ENCODE measurements around the gene SERPINA6.
"Not testable (repeated sequence)": the region's sequence is repeated elsewhere in the genome, so short reads cannot be mapped to it uniquely, and the experiment has no call there.

The SERPINA6 gene

DNA sequence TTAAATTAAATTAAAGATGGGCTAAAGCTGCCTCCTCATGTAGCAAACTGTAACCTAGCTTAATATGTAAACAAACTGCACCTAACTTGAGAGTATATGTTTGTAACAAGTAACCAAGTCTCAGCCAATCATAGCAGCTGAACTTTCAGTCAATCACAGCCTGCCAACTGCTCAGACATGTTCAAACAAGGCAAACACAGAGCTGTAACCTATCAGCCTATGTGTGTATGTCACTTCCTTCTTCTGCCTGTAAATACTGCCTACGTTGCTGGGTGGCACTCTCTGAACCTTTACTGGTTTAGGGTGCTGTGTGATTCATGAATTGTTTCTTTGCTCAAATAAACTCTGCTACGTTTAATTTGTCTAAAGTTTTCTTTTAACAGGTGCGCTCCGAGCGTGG, 2.9 kb downstream of the SERPINA6 start:
- DNase-seq, result no peak

DNA sequence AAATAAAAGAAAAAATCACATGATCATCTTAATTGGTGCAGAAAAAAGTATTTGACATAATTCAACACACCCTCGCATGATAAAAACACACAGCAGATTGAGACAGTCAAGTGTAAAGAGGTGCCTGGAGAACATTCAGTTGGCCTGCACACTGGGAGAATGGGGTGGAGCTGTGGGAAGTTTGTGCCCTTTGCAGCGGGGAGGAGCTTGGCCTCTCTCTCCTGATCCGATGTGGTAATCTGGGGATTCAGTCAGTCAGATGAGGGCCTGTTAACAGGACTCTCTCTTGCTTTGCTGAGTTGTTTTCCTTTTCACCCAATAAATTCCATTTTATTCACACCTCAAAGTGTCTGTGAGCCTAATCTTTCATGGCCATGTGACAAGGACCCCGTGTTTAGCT, 5.9 kb downstream of the SERPINA6 start:
- no peak for DNase-seq

GRCh38 chr14:94316692-94317091, 6.4 kb downstream of the SERPINA6 start:
- DNase-seq, result no peak

GRCh38 chr14:94314890-94315289, 8.2 kb downstream of the SERPINA6 start:
- no peak for DNase-seq

- DNase-seq, result no peak
Observed at GRCh38 chr14:94313991-94314655, 9.0 kb downstream of the SERPINA6 start.

DNA sequence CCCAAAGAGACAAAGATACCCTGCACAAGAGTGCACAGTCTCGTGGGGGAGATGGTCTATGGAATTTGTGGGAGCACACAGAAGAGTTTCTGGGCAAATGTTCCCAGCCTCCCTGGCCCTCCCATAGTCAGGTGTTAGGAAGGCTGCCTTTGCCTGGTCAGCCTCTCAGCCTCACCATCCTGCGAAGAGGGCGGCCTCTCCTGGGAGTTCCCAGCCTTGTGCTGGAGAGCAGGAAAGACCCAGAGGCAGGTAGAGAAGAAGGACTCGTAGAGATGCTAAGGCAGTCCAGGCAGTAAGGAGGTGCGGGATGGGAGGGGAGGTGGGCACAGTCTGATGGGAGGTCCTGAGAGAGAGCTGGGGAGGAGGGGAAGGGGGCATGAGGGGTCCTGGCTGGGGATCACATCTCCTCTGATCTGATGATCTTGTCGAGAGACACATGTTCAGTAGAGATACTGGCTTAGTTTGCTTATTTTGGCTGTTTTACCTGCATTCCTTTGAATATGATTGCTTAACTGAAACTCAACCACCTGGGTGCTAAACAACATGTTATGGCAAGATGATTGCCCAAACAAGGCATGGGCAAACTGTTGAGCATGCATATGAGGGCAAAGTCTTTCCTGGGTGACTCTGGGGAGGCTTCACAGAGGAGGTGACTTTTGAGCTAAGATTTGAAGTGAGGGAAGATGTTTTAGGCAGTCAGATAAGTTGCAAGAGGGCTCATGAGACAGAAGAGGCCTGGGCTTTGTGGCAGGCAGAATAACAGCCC, 10.5 kb downstream of the SERPINA6 start:
- no peak for DNase-seq

DNA sequence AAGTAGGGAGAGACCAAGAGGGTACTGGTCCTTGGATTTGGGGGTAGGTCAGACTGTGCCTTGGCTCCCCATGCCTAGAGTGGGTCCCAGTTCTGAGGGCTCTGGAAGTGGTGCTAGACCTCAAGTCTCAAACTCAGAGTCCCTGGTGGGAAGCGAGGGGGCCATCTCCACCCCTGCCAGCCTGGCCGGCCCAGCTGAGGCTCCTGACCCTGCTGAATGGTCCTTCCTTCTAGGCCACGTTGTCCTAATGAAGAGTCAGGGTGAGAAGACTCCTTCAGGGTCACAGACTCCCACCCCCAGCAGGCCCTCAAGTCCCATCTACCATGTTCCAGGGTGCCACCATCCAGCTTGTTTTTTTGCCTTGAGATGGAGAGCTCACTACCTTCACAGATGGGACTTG, 12.9 kb downstream of the SERPINA6 start:
- DNase-seq, result no peak

- DNase-seq, result no peak
Observed at GRCh38 chr14:94309721-94310120, 13.4 kb downstream of the SERPINA6 start.

- DNase-seq, result no peak
Observed at GRCh38 chr14:94307410-94307992, 15.6 kb downstream of the SERPINA6 start.

DNA sequence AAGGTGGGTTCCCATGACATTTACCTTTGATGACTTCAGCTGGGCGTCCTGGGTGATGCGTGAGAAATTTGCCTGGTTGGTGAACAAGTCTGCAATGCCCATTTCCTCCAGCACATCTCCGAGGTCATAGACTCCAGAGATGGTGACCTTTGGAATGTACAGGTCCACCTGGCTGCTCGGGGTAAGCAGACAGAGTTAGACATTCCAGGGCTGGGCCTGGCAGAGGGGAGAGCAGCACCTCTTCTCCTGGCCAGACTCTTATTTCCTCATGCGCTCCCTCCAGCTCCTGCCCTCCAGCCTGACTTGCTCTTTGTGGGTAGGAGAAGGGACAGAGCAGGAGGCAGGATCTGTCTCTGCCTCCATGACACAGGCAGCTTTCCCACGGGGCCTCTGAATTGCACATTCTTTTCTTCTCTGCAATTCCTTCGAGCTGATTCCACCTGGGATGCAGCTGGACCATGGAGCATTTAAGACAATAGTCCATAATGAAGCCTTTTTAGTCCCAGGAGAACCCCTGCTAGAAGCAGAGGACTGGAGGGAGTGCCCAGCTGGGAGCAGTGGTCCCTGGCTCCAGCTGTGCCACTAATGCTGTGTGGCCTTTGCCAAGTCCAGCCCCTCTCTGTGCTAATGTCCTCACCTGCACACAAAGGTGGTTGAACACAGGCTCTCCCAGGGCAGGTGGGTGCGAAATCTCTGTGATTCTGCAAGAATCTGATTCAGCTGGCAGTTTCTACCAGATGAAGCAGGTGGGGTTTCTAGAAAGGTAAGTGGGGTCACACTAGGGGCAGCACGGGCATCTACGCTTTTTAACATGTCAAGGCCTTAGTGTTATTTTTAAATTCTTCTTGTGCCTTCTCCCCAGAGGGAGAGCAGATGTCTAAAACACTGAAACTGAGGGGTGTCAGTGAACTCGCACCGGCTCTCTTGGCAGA, 16.8 kb downstream of the SERPINA6 start:
- no peak for DNase-seq

- DNase-seq, result no peak
Observed at GRCh38 chr14:94305620-94306019, 17.5 kb downstream of the SERPINA6 start.

GRCh38 chr14:94304243-94304642, 18.9 kb downstream of the SERPINA6 start:
- DNase-seq, result no peak

- DNase-seq, result no peak
Observed at GRCh38 chr14:94303111-94303510, 20.0 kb downstream of the SERPINA6 start.

DNA sequence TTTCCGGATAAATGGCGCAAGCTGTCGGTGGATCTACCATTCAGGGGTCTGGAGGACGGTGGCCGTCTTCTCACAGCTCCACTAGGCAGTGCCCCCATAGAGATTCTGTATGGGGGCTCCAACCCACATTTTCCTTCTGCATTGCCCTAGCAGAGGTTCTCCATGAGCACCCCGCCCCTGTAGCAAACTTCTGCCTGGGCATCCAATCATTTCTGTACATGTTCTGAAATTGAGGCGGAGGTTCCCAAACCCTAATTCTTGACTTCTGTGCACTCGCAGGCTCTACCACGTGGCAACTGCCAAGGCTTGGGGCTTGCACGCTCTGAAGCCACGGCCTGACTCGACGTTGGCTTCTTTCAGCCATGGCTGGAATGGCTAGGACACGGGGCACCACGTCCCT, 25.0 kb downstream of the SERPINA6 start:
- no peak for DNase-seq

- DNase-seq, result not testable (repeated sequence)
Observed at GRCh38 chr14:94296181-94296545, 27.0 kb downstream of the SERPINA6 start.

DNA sequence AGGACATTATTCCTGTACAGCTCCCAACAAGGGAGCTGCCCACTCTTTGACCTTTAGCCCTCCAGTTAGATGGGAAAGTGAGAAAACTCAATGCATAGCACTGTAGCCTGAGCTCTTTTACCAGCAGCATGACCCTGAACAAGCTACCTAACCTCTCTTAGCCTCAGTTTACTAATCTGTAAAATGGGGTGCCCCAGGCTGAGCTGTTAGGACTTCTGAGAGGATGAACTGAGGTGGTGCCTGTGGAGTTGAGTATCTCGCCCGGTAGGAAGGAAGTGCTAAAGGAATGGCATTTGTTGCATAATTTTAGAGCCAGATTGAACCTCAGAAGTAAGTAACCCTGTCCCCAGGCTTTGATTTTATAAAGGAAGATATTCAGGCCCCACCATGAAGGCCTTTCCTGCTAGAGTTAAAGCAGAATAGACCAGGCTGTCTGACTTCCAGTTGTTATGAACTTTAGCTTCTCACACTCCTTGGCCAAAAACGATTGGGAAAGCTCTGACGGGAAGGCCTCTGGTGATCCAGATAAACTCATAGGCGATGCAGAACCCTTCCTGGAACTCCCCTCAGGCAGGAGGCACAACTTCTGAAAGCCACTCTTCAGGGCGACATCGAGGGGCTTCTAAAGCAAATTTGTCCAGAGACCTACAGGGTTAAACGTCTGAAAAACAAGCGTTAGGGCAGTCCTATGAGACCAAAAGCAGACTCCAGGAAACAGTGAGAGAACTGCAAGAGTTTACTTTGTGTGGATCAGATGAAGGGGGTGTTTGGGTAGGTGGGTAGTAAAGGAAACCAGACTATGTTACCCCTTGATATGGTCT, 27.6 kb downstream of the SERPINA6 start:
- no peak for DNase-seq

DNA sequence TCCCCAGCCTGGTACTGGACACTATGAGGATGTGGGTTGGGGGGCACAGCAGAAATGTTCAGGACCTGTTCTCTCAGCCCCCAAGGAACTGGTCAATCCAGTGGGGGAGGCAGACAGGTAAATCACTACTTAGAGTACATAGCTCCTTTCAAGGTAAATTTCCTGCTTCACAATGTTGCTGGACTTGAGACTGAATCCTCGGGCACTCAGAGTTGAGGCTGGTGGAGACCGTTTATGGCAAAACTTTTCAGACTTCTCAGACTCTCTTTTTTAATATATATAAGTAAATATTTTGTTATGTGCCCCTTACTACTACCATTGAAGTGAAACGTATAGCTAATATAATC, 29.6 kb downstream of the SERPINA6 start:
- no peak for DNase-seq

GRCh38 chr14:94292872-94293577, 30.1 kb downstream of the SERPINA6 start, which contains the start of gene SERPINA10:
TSS of gene SERPINA10 (minus strand) at chr14:94293268. CDS start at chr14:94290593, 2,675 bp downstream.
- DNase-seq, result no peak

GRCh38 chr14:94292526-94292871, 30.6 kb downstream of the SERPINA6 start:
- DNase-seq, result no peak

GRCh38 chr14:94291906-94292525, 31.1 kb downstream of the SERPINA6 start:
- DNase-seq, result no peak
